BLaER1 treated with 17β-estradiol and CSF1 and Interleukin-3, amounts not matched to agents 10 nM and 100 nM (cell line): ENCODE results near the gene SYNDIG1.

Experiments
- H3K27ac ChIP-seq, 11 experiments: shearing (Covaris generic); formaldehyde crosslinking; 2 replicates each; pipeline ENCODE4 v1.8.1; 2022
- H3K27me3 ChIP-seq, 11 experiments: shearing (Covaris generic); formaldehyde crosslinking; 2 replicates each; pipeline ENCODE4 v1.8.1; 2022
- H3K36me3 ChIP-seq, 11 experiments: shearing (Covaris generic); formaldehyde crosslinking; 2 replicates each; pipeline ENCODE4 v1.8.1; 2022
- H3K4me1 ChIP-seq, 10 experiments: shearing (Covaris generic); formaldehyde crosslinking; 2 replicates each; pipeline ENCODE4 v1.8.1; 2022
- H3K4me2 ChIP-seq, 11 experiments: shearing (Covaris generic); formaldehyde crosslinking; 2 replicates each; pipeline ENCODE4 v1.8.1; 2022
- H3K4me3 ChIP-seq, 10 experiments: shearing (Covaris generic); formaldehyde crosslinking; 2 replicates each; pipeline ENCODE4 v1.8.1; 2022
- H3K9ac ChIP-seq, 11 experiments: shearing (Covaris generic); formaldehyde crosslinking; 2 replicates each; pipeline ENCODE4 v1.8.1; 2022
- H3K9me3 ChIP-seq, 11 experiments: shearing (Covaris generic); formaldehyde crosslinking; replicated peaks in 1 of 11; 2 replicates each; pipeline ENCODE4 v1.8.1; 2022
- H4K20me1 ChIP-seq, 11 experiments: shearing (Covaris generic); formaldehyde crosslinking; 2 replicates each; pipeline ENCODE4 v1.8.1; 2022
- Cebpa-rat ChIP-seq, 11 experiments: shearing (Covaris generic); IDR thresholded peaks; 2 replicates each; pipeline ENCODE4 v1.8.1; 2022

SYNDIG1 gene

GRCh38 chr20:24534282-24534681 lies 64.9 kb downstream of the SYNDIG1 start:
- H3K36me3 ChIP-seq, result no peaks in the 10 kb centered on the region
- no peak overlapping the region for H3K27ac ChIP-seq
- no peak for TF ChIP-seq Cebpa-rat (IDR thresholded peaks at IDR 0.05)
- H3K9me3 ChIP-seq, result peaks cover 0 to 6% (median under 1%) of the 10 kb centered on the region in 11 experiments; a peak in 8 of 22 replicates
- peaks cover 0 to 11% (median 3%) of the 10 kb centered on the region in 10 experiments; a peak in 7 of 20 replicates for H3K4me1 ChIP-seq
- no peak overlapping the region for H3K4me2 ChIP-seq
- H3K27me3 ChIP-seq, result no peaks in the 10 kb centered on the region
- no peaks in the 10 kb centered on the region for H4K20me1 ChIP-seq
- H3K4me3 ChIP-seq, result no peak overlapping the region
- no peak overlapping the region for H3K9ac ChIP-seq

DNA sequence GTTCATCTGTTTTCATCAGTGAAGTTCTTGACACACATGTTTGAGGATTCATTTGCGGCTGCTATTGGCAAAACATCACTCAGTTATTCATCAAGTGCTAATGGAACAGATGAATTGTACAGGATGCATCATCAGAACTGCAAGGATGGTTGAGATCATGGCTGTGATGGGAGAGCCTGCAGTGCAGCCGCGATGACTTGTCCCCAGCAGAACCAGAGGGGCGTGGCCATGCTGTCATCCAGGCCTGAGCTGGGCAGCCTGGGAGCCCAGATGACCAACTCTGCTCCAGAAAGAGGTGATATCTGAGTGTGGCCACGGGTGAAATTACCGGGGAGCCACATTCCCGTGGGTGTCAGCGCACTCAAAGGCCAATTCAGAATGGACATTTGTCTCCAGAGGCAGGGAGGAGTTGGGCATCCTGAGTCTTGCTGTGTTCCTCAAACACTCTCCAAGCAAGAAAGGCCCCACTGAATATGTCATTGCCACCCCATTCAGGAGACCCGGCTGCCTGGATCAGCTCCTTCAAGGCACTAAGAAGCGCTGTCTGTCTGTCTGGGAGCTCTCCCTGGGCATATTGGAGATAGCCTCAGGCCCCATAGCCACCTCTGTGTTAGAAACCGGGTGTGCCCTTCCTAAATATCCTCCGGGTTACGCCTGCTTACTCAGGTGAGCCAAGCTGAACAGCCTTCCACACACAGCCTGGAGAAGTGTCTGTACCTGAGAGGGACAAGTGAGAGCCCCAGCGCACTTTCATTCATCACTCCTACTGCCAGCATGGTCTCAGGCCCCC lies 66.7 kb downstream of the SYNDIG1 start:
- no peak overlapping the region for H3K4me3 ChIP-seq
- TF ChIP-seq Cebpa-rat (IDR thresholded peaks at IDR 0.05), result no peak

GRCh38 chr20:24537210-24537609 lies 67.8 kb downstream of the SYNDIG1 start:
- H3K27ac ChIP-seq, result no peak overlapping the region
- H3K9ac ChIP-seq, result no peak overlapping the region
- no peak for TF ChIP-seq Cebpa-rat (IDR thresholded peaks at IDR 0.05)
- no peak overlapping the region for H3K4me3 ChIP-seq
- H3K9me3 ChIP-seq, result peaks cover 0 to 15% (median 9%) of the 10 kb centered on the region in 11 experiments; a peak in 12 of 22 replicates
- no peaks in the 10 kb centered on the region for H3K36me3 ChIP-seq
- peaks cover 0 to 21% (median 16%) of the 10 kb centered on the region in 10 experiments; a peak in 18 of 20 replicates for H3K4me1 ChIP-seq
- H4K20me1 ChIP-seq, result no peaks in the 10 kb centered on the region
- no peaks in the 10 kb centered on the region for H3K27me3 ChIP-seq
- H3K4me2 ChIP-seq, result no peak overlapping the region

More for the DNA sequence above, 66.7 kb downstream of the SYNDIG1 start:
- Histone ChIP-seq H3K4me1 (peaks cover 0 to 11% (median 6%) of the 10 kb centered on the region in 10 experiments; a peak in 17 of 20 replicates), H3K27ac (no peak overlapping the region), H3K4me2 (no peak overlapping the region), H3K9me3 (peaks cover 0 to 15% (median 9%) of the 10 kb centered on the region in 11 experiments; a peak in 12 of 22 replicates), H3K27me3 (no peaks in the 10 kb centered on the region), H3K9ac (no peak overlapping the region), H3K36me3 (no peaks in the 10 kb centered on the region), H4K20me1 (no peaks in the 10 kb centered on the region)

DNA sequence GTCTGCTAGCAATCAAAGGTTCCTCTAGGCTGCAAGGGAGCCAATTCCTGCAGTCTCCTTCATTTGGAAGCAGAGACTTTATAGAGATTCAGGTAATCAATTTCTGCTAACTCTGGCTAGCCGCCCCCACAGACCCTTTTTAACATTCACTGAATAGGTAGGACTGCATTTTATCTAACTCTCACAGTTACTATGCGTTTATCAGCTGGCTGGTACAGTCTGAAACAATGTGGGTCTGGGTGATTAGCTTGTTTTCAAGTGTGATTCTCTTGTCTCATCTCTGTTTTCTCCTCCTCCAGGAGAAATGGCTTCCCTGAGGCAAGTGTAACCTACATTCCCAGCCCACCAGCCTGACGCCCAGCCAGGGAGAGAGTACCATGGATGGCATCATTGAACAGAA lies 73.3 kb downstream of the SYNDIG1 start:
- Histone ChIP-seq H3K27ac (peak overlapping the region in 1 of 11 experiments; percentile 76; a peak in 2 of 22 replicates), H3K4me2 (peak overlapping the region in 7 of 11 experiments; percentile 2 to 78 (median 71); a peak in 10 of 22 replicates), H3K9me3 (peaks cover 4 to 17% (median 12%) of the 10 kb centered on the region in 11 experiments; a peak in 15 of 22 replicates), H3K27me3 (no peaks in the 10 kb centered on the region), H3K36me3 (no peaks in the 10 kb centered on the region), H3K4me1 (peaks cover 0 to 47% (median 24%) of the 10 kb centered on the region in 10 experiments; a peak in 18 of 20 replicates), H4K20me1 (no peaks in the 10 kb centered on the region), H3K9ac (no peak overlapping the region), H3K4me3 (no peak overlapping the region)
- TF ChIP-seq Cebpa-rat (IDR thresholded peaks at IDR 0.05), result no peak

GRCh38 chr20:24543168-24543567 lies 73.7 kb downstream of the SYNDIG1 start:
- H3K36me3 ChIP-seq, result no peaks in the 10 kb centered on the region
- H3K4me1 ChIP-seq, result peaks cover 0 to 47% (median 24%) of the 10 kb centered on the region in 10 experiments; a peak in 18 of 20 replicates
- H3K9me3 ChIP-seq, result peaks cover 4 to 17% (median 12%) of the 10 kb centered on the region in 11 experiments; a peak in 15 of 22 replicates
- H3K27me3 ChIP-seq, result no peaks in the 10 kb centered on the region
- H3K4me2 ChIP-seq, result peak overlapping the region in 4 of 11 experiments; percentile 71 to 78 (median 76); a peak in 6 of 22 replicates
- H3K4me3 ChIP-seq, result no peak overlapping the region
- TF ChIP-seq Cebpa-rat (IDR thresholded peaks at IDR 0.05), result no peak
- peak overlapping the region in 1 of 11 experiments; percentile 76; a peak in 1 of 22 replicates for H3K27ac ChIP-seq
- H4K20me1 ChIP-seq, result no peaks in the 10 kb centered on the region
- H3K9ac ChIP-seq, result no peak overlapping the region

DNA sequence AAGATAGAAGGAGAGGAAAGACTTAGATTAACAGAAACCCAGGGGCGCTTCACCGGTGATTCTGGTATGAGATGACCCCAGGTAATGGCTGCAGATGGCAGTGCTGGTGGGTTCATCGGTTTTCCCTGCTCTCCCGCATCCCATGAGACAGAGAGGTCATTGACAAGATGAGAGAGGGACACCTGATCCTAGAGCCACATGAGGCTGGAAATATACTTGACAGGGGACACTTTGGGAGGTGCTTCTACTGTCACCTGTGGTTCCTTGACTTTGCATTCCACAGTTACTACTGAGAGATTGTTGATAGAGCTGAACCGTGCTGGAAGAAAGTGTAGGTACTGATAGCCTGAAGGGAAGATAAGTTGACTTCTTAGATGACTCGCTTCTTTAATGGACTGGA lies 74.3 kb downstream of the SYNDIG1 start:
- no peak for TF ChIP-seq Cebpa-rat (IDR thresholded peaks at IDR 0.05)
- Histone ChIP-seq H3K27me3 (no peaks in the 10 kb centered on the region), H3K9ac (no peak overlapping the region), H4K20me1 (no peaks in the 10 kb centered on the region), H3K9me3 (peaks cover 4 to 17% (median 12%) of the 10 kb centered on the region in 11 experiments; a peak in 15 of 22 replicates), H3K27ac (no peak overlapping the region), H3K4me1 (peaks cover 0 to 47% (median 24%) of the 10 kb centered on the region in 10 experiments; a peak in 18 of 20 replicates), H3K4me2 (peak overlapping the region in 4 of 11 experiments; percentile 1 to 71 (median 20); a peak in 6 of 22 replicates), H3K4me3 (no peak overlapping the region), H3K36me3 (no peaks in the 10 kb centered on the region)

DNA sequence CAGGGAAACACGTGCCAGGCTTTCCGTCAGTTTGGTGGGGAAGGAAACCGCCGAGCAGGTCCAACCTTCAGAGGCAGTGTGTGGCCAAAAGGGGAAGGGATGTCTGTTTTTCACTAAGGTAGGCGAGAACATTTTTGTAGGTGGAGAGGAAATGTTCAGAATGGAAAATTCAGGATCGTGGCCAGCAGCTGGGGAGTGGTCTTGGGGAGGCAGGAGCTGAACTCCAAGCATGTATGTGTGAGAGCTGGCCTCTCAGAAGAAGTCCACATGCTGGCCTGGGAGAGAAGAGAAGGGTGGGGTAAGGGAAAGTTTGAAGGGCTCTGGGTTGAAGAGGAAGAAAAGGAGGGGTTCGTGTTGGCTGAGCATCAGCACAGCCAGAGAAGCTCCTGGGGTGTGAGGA lies 74.9 kb downstream of the SYNDIG1 start:
- H3K27ac ChIP-seq, result no peak overlapping the region

DNA sequence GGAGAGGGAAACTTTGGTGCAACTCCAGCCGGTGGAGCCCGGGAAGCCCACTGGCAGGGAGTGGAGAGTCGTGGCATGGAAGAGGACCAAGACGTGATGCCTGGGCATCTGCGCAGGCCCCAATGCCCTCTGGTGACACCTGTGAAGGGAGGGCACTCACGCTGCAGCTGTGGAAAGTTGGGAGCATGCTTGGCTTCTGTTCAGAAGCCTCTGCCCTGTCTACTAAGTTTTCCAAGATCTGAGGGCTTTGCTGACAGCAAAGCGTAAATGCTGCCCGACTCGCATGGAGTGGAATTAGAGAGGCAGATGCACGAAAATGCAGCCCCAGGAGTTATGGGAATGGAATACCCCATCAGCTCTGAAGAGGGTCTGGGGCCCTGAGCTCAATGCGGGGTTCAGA lies 75.7 kb downstream of the SYNDIG1 start:
- no peak overlapping the region for H3K4me2 ChIP-seq
- H3K9me3 ChIP-seq, result peaks cover 0 to 12% (median 4%) of the 10 kb centered on the region in 11 experiments; a peak in 9 of 22 replicates
- H3K4me1 ChIP-seq, result peaks cover 0 to 46% (median 24%) of the 10 kb centered on the region in 10 experiments; a peak in 18 of 20 replicates
- H3K27me3 ChIP-seq, result no peaks in the 10 kb centered on the region
- no peaks in the 10 kb centered on the region for H4K20me1 ChIP-seq
- TF ChIP-seq Cebpa-rat (IDR thresholded peaks at IDR 0.05), result no peak
- H3K27ac ChIP-seq, result no peak overlapping the region
- H3K36me3 ChIP-seq, result no peaks in the 10 kb centered on the region
- H3K9ac ChIP-seq, result no peak overlapping the region
- H3K4me3 ChIP-seq, result no peak overlapping the region

More for the DNA sequence above, 74.9 kb downstream of the SYNDIG1 start:
- H3K4me3 ChIP-seq, result no peak overlapping the region
- H3K9me3 ChIP-seq, result peaks cover 0 to 14% (median 10%) of the 10 kb centered on the region in 11 experiments; a peak in 14 of 22 replicates
- no peak for TF ChIP-seq Cebpa-rat (IDR thresholded peaks at IDR 0.05)
- no peaks in the 10 kb centered on the region for H3K36me3 ChIP-seq
- peaks cover 0 to 47% (median 24%) of the 10 kb centered on the region in 10 experiments; a peak in 18 of 20 replicates for H3K4me1 ChIP-seq
- H3K9ac ChIP-seq, result no peak overlapping the region
- H3K4me2 ChIP-seq, result peak overlapping the region in 5 of 11 experiments; percentile 1 to 71 (median 21); a peak in 6 of 22 replicates
- no peaks in the 10 kb centered on the region for H3K27me3 ChIP-seq
- H4K20me1 ChIP-seq, result no peaks in the 10 kb centered on the region

GRCh38 chr20:24546232-24546892 lies 76.9 kb downstream of the SYNDIG1 start:
- Histone ChIP-seq H3K9ac (no peak overlapping the region), H3K4me3 (no peak overlapping the region), H3K4me2 (no peak overlapping the region), H3K36me3 (no peaks in the 10 kb centered on the region), H3K9me3 (peaks cover 0 to 12% (median 0%) of the 10 kb centered on the region in 11 experiments; a peak in 5 of 22 replicates), H3K4me1 (peaks cover 0 to 34% (median 15%) of the 10 kb centered on the region in 10 experiments; a peak in 18 of 20 replicates), H3K27me3 (no peaks in the 10 kb centered on the region), H4K20me1 (no peaks in the 10 kb centered on the region), H3K27ac (no peak overlapping the region)
- no peak for TF ChIP-seq Cebpa-rat (IDR thresholded peaks at IDR 0.05)
